HuH-7 (cell line): ENCODE measurements around the gene AEBP1.

ENCODE experiments used
- DNase-seq: peaks from one replicate; pipeline ENCODE4 v3.0.0; 2011; ENCODE audit warnings: low spot score

Gene AEBP1

DNA sequence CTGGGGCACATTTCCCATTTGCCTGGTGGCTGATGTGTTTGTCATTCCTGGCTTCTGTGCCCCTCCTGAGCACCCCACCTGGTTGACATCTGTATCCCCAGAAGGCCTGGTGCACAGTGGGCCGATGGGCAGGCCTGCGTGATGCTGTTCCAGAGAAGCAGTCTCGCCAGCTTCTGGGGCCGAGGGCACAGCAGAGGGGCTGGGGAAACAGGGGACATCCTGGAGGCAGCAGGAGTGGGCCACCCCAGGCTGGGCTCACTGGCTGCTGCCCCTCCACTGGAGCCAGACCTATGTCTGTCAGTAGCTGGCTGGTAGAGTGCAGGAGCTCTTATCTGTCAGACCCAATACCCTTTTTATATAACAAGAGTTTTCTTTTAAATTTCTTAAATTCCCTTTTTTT lies 37.9 kb downstream of the AEBP1 start:
- DNase-seq = no peak

DNA sequence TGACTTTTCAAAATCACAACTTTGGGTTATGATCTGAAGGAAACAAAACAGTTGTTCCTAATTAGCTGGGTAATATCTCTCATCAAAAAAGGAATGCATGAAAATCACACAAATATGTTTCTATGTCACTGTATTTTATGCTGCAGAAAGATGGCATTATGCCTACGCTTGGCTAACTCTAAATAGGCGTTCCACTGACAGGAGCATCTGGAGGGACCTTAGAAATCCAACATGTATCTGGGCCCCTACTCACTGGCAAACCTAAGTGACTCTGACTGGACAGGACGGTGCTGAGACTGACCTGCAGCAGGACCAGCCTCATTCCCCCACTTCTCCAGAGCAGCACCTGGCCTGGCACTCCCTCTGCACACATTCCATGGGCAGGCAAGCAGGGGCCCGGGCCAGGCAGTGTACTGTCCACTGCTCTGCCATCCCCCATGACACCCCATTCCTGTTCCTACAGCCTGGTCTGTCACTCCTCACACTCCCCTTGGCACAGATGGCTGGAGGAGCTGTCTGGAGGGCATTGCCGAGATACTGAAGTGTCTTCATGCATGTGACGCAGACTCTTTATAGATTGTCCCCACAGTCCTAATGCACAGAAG lies 39.6 kb downstream of the AEBP1 start:
- DNase-seq = no peak

DNA sequence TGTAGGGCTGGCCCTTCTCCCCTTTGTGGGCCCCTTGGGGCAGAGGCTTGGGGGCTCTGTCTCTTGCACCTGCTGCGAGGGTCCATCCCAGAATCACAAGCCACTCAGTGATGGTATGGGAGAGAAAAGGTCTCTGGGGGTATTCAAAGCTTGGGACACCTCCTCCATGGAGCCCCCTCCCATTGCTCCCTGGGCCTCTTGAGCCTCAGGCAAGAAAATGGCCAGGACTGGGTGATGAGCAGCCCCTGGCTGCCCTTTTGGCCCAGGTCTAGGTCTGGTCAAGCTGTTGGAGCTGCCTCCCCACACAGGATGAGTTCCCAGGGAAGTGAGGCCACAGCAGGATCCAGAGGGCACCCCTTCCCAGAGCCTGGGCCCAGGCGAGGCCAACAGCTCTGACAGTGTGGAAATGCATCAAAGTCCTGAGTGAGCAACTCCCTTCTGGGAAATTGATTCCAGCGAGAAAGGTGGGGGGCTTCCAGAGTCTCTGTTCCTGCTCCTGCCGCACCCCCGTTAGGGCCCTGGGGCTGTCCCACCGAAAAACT lies 40.4 kb downstream of the AEBP1 start:
- no peak for DNase-seq

DNA sequence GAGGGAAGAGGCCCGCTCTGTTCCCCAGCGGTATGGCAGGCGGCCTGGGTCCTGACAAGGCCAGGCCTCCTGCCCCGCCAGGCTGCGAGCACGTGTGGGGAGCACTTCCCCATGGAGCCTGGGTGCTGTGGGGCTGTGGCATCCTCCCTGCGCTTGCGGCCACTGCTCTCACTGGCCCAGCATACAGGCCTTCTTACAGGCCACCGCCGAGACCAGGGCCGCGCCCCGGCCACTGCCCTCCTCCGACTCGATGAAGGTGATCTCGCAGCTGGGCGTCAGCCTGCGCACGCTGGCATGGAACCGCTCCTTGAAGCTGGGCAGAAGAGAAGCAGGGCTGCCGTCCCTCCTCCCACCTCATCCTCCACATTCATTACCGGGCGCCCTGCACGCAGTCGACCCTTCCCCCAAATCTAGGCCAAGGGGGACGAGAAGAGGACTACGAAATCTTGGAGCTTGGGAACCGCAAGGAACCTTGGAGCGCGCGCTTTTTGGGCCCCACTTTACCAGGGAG lies 40.9 kb downstream of the AEBP1 start:
- DNase-seq = no peak

DNA sequence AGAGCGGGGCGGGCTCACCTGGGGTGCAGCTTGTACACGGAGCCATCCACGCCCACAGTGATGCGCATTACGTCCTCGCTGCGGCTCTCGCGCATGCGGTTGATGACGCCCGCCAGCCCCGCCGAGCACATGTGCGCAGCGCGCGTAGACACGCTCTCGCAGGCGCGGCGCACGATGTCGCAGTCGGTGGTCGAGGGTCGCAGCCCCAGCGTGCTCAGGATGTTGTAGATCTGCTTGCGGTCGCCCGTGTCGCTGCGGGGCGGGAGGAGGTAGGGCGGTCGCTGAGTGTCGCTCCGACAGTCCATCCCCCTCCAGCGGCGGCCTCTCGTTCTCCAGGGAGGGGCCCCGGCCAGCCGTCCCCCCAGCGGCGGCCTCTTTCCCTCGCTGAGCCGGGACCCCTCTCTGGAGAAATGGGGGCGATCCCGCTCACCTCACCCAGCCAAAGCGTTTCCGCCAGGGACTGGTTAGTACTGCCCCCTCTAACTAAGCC lies 41.4 kb downstream of the AEBP1 start:
- DNase-seq = no peak

DNA sequence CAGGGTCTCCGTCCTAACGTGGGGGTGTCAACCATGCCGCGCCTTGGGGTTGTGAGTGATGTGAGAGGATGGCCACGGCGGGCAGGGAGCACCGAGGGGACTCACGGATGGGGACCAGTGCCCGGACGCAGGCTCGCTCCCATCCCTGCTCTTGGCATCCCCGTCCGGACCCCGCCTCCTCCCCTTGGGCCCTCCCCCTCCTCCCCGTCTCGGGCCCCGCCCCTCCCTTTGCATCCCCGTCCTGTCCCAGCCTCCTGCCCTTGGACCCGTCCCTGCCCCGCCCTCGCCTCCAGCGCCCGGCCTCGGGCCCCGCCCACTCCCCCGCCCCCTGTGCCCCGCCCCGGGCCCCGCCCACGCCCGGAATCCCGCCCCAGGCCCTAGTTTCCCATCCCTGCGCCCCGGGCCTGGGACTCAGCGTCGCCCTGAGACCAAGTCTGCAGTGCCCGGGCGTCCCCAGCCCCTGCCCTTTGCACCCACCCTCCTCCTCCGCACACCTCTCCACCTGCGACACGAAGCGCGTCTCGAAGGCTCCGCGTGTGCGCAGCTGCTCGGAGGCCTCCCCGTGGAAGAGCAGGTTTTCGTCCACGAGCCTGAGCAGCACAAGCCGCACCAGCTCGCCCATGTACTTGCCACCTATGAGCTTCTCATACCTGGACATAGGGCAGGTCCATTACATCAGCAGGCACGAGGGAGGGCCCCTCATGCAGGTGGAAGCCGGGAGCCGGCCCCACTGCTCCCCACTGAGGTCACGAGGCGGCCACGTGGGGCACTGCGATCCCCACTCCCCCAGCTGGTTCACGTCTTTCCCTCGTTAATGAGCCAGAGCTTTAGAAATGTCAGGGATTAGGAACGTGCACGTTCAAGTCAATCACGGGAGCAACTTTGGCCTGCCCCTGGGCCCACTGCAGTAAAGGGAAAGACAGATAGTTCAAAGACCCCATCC lies 42.1 kb downstream of the AEBP1 start:
- DNase-seq = peak; percentile 64

DNA sequence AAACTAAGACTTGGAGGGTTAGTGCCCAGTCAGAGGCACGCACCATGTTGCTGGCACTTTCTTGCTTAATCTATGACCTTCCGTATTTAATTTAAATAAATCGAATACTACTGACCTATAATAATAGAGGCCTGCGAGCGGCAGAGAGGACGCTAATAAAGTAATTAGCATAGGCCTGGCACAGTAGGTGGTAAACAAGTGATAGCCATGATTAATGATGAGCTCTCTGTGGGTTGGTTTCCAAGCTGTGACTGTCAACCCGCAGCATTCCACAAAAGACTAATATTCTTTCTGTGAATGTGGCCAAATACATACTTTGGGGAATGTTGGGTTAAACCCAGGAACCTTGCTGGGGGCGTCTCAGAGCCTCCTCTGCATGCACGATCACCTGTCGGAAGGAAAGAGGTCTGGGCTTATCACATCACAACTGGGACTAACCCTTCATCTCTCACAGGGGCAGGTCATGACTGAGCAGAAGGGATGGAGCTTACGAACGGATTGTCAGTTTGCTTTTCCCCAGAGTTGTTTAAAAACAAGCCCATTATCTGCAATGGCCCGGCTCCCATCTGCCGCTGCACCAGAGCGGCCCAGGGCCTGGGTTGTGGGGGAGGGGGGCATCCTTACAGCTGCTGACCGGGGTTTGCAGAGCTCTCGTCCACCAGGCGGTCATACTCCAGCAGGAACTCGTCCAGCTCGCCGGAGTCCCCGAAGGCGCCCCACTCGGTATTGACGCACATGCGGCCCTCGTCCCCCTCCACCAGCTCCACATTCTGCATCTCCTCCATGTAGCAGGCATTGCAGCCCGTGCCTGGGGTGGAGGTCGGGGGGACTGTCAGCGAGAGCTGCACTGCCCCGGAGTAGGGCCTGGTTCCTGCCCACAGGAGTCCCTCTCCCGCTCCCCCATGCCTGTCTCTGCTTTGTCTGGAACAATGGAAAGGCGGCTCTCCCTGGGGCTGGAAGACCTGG lies 43.2 kb downstream of the AEBP1 start:
- no peak for DNase-seq

DNA sequence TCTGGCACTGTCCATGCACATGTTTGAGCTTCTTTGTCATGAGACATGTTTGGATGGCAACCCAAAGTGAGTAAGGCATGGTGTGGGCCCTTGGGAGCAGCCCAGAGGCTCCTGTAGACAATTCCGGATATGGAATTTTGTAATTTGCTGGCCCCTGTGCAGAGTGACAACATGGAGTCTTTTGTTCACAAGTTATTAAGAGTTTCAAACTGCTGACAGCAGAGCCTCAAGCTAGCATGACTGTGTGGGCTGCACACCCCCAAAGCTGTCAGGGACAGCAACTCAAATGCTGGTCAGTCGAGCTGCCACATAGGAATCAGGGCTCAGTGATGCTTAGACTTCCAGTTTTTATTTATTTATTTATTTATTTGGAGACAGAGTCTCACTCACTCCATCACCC lies 44.0 kb downstream of the AEBP1 start:
- no peak for DNase-seq

DNA sequence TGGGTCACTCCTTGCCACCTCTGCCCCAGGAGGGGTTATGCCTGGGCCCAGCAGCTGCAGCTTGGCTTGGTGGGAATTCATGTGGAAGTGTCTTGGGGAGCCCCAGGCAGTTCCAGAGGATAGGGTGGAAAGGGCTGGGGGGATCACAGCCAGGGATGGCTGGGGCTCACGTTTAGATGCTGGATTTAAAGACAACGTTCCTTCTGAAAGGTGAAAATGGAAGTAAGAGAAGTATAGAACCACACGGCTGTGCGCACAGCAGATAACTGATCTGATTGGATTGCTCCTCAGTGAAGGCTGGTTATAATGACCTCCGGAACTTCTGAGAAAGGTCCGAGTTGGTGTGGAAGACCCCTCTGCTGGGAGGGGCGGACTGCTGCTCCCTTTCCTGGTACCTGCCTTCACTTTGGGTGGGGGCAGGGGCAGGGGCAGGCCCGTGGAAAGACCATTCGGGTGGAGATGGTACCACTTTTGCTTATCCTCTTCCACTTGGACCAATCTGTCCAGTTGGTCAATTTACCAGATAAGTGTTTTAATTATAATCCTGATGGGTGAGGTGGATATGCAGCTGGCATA lies 44.9 kb downstream of the AEBP1 start:
- DNase-seq = no peak

DNA sequence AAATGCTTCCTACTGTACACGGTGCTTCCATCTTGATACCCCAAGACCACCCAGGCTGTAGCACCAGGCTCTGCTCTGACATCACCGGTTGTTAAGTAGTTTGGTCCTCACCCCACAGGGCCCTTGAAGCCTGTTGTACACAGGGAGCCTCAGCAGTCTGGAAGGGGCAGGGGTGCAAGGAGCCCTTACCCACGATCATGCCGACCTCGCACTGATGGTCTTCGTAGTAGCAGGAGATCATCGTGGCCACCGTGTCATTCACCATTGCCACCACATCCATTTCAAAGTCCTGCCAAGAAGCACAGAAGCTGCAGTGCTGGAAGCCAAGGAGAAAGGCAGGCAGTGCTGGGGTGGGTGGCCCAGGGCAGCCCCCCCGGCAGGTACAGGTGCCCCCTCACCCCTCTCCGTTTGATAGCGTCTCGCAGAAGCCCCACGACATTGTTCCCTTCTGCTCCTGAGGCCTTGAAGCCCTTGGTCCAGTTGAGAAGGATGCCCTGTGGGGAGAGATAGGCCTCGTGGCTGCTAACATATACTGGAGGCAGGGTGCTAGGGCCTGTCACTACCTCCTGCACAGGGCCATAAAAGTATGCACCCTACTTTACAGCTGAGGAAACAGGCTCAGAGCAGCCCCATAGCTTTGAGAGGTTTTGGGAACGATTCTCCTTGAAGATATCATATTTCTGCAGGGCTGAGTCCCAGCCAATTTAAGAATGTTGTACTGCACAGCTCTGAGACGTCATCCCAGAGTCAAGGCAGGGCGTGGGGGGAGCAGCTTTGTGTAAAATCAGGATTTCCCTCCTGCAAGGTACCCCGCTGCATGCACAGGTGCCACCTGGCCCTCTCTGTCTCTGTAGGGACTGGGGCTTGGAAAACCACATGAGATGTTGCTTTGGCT lies 45.7 kb downstream of the AEBP1 start:
- no peak for DNase-seq

DNA sequence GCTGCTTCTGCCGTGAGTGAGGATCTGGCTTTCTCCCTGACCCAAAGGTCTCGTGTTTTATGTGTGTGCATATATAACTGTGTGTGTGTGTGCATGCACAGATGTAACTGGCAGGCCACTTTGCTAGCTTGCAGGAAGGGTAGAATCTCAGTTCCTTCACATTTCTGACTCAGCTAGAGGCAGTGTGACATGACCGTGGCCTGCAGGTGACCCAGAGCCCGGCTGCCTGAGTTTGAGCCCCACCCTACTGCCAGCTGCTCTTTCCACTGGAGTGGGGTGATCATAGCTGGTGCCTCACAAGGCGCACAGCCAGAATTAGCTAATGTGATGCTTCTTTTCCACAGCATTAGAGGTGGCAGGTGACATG lies 46.3 kb downstream of the AEBP1 start:
- no peak for DNase-seq

DNA sequence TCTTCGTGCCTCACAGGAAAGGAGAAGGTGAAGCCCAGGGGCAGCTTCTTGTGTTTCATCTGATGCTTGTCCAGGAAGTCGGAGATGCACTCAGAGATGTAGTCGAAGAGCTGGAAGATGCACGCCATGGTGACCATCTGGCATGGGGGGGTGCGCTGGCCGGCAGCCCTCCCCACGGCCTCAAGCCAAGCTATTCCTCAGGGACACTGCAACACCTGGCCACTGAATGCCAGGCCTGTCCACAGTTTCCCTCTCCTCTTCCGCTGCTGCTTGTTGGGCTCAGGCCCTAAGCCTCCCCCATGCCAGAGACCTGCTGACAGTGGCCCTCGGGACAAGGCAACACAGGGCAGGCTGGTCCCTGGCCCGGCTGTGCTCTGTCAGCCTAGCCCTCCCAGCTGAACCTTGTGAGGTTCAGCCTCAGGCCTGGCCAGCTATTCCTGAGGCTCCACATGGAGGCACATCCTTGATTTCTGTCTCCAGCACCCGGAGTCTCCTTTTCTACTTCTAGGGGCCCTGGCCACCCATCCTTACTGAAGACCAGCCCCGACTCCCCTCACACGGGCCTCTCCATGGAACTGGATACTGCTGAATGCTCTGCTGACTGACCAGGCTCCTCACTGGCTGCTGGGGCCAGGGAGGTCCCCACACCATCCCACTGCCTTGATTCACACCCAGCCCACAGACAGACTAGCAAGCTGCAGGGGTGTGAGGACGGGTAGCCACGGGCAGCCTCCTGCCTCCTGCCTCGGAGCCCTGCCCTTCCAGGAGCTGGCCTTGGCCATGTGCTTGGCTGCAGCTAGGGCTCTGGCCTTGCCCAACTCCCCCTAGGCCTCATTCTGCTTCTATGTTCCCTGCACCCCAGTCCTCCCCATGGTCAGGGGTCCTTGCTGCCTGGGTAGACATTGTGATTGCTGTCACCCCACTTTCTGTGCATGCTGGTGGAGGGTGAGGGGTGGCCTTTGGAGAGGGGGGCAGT lies 47.1 kb downstream of the AEBP1 start:
- no peak for DNase-seq

DNA sequence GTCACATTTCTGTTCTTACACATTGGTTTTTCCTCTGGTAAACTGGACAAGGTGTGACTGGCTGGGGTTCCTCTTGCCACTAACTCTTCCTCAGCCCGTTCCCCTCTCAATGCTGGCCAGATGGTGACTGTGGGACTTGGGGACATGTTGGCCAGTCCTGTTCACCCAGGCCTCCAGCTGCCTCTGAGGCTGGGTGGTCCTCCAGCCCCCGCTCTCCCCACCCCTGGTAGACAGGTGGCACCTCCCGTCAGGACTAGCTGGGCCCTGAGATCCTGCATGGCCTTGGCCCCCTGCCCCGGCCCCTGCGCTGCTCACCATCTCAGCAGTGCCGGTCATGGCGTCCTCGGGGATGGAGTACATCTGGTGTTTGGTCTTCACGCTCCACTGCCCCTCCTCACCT lies 47.8 kb downstream of the AEBP1 start:
- no peak for DNase-seq

DNA sequence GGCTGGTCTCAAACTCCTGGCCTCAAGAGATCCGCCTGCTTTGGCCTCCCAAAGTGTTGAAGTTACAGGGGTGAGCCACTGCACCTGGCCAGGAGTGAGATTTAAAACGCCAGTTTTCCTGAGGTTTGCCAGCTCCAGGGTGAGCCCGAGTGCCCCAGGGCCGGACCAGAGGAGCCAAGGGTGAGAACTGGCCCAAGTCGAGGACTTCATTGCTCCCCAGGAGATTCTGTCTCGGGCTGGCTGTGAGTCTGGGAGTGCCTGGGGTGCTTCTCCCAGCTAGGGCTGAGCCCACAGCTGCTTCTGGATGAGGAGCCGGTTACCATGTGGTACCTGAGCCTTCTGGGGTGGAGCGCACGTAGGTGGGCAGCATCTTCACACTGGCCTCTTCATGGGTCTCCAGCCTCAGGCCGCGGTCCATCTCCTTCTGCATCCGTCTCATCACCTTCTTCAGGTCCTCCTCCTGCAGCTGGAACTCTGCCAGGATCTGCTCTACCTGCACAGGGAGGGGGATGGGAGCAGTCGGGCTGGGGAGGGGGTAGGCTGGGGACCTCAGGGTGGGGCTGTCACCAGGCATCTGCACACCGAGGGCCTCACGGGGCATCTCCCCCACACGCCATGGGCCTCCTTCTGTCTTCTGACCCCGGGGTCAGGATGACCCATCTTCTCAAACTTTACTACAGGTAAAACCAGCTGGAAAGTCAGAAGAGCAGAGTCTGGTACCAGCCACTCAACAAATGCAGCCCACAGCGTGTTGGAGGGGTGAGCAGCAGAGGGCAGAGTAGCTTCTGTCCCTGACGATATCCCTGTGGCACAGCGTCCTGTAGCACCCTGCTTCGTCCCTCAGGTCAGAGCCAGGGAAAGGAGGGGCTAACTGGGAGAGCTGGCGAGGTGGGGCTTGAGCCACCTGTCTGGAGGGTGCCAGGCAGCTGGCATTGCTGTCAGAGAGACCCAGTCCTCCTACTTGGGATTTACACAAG lies 49.1 kb downstream of the AEBP1 start:
- no peak for DNase-seq

DNA sequence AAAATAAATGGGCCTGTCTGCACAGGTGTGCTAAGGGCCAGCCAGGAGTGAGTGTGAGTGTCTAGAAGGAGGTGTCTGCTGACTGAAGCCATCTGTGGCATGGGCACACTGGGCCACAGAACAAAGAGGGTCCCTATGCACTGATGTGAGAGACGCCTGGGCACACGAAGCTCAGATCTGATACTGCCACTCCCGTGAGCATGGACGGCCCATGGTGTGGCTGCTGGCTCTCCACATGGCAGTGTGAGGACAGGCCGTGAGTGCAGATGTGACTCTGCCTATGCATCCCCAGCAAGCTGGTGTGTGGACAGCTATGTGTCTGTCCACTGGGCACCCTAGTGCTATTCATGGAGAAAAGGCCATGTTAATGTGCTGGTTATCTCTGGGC lies 49.8 kb downstream of the AEBP1 start:
- no peak for DNase-seq

DNA sequence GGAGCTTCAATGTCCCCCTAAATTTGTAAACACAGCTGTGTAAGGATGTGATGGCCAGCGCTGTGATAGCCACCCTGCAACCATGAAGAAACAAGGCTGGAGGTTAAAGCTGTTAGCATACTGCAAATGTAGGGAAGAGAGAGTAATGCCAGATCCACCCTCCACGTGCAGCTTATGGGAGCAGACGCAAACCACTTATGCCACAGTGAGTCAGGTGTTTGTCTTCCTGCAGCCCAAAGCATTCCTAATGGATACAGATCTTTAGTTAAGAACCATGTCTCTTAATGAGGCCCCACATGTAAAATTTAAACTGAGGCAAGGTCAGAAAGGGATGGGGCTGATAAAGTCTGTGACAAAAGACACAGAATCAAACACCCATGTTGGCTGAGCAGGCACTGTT lies 50.6 kb downstream of the AEBP1 start:
- DNase-seq = no peak

DNA sequence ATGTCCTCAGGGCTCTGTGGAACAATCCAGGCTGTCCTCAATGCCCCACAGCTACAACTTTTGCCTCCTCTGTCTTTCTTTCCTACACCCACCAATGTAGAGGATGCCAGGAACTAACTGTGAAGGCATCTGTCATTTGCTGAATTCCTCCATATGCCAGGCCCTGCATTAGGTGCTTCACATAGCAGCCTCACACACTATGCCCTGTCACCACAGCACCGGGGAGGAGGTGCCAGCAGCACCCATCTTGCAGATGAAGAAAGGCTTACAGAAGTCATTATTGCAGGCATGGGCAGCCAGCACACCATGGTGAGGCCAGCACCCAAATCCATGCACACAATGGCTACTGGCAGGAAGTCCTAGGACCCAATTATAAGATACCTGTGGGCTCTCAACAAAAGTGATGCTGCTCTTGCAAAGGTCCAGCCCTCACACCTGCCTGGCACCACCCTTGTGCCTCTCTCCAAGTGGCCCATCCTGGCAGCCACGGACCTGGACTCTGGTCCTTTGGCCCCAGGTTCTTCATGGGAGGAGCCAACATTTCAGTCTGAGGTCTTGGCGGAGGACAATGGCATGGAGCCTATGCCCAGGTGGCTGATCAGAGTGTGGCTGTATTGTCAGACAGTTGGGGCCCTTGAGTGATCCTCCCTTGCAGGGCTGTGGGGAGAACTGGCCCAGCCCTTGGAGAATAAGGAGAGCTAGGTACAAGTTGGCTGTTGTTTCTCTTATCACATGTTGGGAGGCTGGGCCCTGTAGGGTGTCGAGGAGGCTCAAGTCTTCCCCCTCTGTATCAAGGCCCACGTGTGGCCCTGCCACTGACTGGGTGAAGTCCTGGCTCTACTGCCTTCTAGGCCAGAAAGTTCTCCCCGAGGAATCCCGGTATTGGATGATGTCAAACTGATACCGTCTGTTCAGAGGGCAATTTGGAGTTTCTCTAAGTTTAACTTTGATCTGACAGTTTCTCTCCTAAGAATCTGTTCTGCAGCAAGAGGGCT lies 51.3 kb downstream of the AEBP1 start:
- DNase-seq = no peak
